GM12892 (cell line): Measurements from ENCODE around the gene PROP1.

ENCODE experiments used
- POLR2AphosphoS5 ChIP-seq: IDR thresholded peaks from 2 replicates; pipeline ENCODE4 v1.6.1; 2011; ENCODE audit warnings: low read depth, low read length, control low read depth
- TAF1 ChIP-seq: IDR thresholded peaks from 2 replicates; pipeline ENCODE4 v1.6.1; 2011; ENCODE audit warnings: low read depth, mild to moderate bottlenecking, control low read depth, low read length, borderline replicate concordance

GRCh38 chr5:177997846-177998245, 1.8 kb upstream of the PROP1 start:
- TF ChIP-seq POLR2AphosphoS5 (no peak), TAF1 (no peak)
